ENCODE results near the gene ZDHHC8.

ZDHHC8 gene

DNA sequence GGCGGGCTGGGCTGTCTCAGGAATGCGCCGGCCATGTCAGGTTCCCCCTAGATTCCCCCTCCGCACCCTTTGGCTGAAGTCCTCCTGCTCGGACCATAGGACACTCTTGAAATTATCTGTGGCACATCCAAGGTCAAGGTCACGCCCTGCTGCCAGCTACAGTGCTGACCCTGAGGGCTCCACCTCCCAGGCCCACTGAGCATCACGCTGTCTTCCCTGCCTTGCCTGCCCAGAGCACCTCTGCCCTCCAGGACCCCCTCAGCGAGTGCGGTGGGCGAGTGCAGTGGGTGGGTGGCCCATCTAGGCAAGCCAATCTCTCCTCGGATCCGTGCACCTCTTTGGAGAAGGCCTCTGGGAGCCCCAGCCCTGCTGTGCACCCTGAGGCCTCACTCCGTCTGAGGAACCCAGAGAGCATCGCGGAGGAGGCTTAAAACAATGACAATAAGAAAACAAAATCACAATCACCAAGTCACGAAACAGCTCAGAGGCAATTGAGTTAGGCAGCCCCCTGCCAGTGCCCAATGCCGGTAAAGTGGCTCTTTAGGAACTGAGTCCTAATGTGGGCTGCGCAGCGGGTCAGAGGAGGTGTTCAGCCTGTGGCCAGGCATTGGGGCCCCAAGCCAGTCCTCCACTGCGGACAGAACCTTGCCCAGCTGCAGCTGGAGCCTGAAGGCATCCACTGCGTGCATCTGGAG is 45.8 kb downstream of the ZDHHC8 start:
- DNase-seq (ENCODE audit: low spot score), result no peak
- FAIRE-seq, result no peak

DNA sequence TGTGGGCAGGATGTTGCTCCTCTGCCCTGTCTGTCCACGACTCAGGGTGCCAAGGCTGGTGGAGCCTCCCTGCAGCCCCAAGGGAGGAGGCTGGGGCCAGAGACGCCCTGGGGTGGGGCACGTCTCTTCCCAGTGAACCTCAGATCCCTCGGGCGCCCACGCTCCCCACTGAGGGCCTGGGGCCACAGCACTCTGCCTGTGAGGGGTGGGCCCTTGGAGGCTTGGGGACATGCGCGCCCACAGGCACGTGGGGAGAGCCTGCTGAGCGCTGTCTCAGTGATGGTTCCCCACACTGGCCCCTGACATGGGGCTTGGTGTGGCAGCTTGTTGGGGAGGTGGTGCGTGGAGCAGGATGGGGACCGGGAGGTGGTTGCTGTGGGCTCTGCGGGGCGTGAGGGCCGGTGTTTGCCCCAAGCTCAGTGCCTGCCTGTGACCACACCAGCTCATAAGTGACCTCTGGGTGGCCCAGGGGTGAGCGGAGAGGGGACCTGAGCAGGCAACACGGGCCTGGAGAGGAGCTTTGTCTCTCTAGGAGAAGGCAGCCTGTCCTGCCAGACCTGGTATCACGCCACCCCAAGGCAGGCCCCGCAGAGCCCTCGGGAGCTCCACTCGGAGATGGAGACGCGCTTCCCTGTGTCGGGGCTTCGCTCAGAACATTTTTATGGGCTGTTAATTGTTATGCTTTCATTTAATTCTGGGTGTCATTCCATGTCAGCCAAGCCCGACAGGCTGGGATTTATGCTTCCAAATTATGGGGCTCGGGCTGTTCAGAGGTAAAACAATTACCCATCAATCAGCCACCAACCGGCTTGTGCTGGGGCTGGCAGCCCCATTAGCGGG is 46.7 kb downstream of the ZDHHC8 start:
- FAIRE-seq, result no peak
- no peak for DNase-seq (ENCODE audit: low spot score)

DNA sequence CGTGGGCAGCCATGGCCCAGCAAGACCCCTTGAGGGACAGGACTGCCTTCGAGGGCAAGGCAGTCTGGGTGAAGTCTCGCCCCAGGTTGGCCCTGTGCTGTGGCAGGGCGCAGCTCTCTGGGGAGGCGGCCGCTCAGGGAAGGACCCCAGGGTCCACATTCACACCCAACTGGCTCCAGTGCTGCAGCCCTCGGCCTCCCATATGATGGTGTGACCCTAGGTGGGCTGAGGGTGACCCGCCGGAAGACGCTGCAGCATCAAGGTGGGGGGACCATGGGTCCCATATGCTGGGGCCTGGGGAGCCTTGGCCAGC is 47.3 kb downstream of the ZDHHC8 start:
- DNase-seq (ENCODE audit: low spot score) (no peak), FAIRE-seq (no peak)

DNA sequence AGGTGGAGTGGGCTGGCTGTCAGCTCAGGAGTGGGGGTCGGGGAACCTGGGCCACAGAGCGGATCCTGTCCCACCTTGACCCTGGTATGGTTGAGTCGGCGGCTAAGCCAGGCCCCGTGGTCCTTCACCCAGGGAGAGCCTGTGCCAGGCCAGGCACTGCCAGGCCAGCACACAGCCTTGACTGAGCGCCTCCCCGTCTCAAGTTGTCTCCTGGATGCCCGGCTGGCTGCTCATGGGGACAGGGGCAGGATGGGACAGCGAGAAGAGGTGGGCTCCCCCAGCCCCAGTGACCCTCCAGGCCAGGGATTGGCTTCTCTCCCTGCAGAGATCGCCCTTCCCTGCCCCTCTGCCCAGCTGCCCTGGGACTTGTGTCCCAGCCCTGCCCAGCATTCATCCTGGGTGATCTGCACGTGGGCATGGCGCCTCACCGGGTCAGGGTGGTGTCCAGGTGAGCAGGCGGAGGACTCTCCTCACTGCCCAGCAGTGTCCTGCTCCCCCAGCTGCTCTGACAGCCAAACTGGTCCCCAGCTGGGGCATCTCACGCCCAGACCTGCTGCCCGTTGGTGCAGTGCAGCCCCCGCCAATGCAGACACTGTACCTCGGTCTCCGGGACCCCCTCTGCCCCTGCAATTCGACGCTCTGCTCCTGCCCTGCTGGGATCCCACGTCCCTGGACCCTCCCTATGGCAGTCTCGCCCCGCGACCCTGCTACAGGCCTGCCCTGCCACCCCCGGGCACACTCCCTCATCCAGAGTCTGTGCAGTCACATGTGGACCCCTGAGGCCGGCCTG is 48.0 kb downstream of the ZDHHC8 start:
- DNase-seq (ENCODE audit: low spot score) (no peak), FAIRE-seq (no peak)

DNA sequence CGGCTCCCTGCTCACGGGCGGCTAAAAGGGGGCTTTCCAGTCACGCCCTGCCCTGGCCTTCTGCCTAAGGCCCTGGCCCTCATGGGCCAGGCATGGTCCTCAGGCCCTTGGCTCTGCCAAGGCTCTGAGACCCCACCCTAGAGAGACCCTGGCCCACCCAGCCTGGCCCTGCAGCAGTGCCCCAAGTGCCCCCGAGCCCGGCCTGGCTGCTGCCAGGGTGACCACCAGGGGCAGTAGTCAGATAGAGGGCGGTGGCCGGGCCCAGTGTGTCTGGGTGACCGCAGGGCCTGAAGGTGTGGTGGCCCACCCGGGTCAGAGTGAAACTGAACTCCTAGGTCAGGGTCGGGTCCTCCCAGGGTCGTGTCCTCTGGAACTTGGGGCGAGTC is 48.6 kb downstream of the ZDHHC8 start:
- no peak for DNase-seq (ENCODE audit: low spot score)
- FAIRE-seq, result no peak

DNA sequence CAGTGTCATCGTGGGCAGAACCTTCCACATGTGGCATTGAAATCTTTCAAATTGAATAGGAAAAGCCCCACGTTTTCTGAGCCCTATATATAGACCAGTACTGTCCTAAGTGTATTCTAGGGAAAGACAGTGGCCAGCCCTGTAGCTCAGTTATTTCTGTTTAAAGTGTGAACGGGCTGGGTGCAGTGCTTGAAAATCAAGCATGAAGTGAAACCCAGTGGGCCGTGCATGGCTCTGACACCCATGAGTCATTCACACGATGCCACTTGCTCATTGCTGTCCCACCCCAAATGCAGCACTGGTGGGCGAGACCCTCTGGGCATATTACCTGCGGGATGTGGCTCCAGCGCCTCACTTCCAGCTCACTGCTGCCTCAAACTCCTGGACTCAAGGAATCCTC is 49.0 kb downstream of the ZDHHC8 start:
- no peak for FAIRE-seq
- no peak for DNase-seq (ENCODE audit: low spot score)

DNA sequence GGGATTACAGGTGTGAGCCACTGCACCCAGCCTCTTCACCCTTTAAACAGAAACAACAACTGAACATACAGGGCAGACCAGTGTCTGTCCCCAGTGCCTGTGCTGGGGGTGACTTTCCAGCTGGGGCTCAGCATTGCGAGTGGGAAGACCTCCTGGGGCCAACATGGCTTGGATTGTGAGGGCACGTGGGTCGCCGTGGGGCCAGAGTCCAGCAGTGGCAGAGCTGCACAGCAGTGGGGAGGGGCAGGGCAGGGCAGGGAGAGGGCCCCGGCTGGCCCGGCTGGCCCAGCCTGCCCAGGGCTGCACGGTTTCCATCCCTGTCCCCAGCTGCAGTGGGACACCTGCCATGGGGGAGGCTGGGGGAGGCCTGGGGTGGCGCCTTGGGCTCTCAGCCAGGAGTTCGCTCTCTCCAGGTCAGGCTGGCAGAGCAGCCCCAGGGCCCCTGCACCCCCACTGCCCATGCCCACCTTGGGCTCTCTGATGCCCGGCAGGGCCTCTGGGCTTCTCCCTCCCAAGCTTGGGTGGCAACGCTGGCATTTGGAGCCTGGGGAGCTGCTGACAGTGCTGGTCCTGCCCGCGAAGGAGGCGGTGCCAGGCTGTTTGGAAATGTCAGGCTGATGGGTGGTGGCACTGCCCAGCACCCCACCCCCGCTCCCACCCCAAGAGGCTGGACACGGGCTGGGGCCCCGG is 49.7 kb downstream of the ZDHHC8 start:
- FAIRE-seq, result no peak

DNA sequence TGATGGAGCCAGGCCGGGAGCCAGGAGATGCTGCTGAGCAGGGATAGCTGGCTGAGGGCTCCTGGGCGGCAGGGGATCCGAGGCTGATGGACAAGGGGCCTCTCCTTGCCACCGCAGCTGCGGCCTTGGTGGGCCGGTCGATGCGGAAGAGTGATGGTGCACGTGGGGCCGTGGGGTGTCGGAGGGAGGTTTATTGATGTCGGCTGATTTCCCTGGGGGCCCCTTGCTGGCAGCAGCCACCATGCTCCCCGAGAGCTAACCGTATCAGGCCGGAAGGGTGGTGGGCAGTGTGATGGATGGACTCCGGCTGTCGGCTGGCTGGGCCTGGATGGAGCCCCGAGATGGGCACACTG is 50.3 kb downstream of the ZDHHC8 start:
- FAIRE-seq (no peak), DNase-seq (ENCODE audit: low spot score) (no peak)

More for the DNA sequence above, 49.7 kb downstream of the ZDHHC8 start:
- DNase-seq (ENCODE audit: low spot score), result no peak

DNA sequence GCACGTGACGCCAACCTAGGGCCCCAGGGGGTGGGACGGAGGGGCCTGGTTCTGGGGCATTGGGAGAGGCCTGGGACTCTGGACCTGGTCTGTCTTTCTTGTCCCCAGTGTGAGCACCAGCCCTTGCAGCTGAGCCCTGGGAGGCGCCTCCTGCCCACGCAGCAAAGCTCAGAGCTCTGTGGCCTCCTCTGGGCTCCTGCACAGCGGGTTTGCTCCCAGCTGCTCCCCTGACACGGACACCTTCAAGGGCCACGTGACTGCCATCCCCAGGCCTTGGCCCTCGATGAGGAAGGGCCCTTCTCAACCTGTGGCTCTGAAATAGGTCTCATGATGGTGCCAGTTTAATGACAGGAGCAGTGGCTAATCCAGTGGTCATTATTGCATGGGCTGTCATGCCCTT is 50.8 kb downstream of the ZDHHC8 start:
- FAIRE-seq, result no peak
- no peak for DNase-seq (ENCODE audit: low spot score)

DNA sequence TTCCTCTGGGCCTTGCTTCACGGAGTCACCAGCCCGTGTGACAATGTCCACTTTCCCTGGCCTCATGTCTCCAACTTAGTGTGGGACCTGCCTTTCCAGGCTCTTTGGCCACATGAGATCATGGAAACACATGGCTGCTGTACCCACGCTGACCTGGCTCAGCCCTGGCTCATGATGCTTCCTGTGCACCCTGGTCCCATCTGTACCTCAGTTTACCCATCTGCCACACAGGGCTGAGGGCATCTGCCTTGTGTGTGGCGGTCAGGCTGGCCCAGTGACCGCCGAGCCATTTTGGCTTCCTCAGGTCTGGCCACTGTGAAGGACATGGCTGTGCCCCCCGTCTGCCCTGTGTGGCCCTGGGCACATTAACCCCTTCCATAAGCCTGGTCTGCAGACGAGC is 51.5 kb downstream of the ZDHHC8 start:
- no peak for FAIRE-seq
- no peak for DNase-seq (ENCODE audit: low spot score)

DNA sequence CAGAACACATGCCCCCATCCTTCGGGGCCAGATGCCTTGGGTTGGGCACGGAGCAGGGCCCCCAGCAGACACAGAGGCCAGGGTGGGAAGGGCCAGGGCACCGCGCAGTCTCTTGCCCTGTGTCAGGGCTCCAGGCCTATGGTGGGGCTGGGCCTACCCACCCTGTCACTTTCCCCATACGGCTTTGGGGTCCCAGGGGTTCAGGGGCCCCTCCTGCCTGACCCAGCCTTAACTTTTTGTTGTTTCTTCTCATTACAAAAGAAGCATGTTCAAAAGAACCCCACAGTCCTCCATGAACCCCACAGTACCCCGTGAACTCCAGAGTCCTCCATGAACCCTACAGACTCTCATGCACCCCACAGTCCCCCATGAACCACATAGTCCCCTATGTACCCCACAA is 52.2 kb downstream of the ZDHHC8 start:
- FAIRE-seq (no peak), DNase-seq (ENCODE audit: low spot score) (no peak)

DNA sequence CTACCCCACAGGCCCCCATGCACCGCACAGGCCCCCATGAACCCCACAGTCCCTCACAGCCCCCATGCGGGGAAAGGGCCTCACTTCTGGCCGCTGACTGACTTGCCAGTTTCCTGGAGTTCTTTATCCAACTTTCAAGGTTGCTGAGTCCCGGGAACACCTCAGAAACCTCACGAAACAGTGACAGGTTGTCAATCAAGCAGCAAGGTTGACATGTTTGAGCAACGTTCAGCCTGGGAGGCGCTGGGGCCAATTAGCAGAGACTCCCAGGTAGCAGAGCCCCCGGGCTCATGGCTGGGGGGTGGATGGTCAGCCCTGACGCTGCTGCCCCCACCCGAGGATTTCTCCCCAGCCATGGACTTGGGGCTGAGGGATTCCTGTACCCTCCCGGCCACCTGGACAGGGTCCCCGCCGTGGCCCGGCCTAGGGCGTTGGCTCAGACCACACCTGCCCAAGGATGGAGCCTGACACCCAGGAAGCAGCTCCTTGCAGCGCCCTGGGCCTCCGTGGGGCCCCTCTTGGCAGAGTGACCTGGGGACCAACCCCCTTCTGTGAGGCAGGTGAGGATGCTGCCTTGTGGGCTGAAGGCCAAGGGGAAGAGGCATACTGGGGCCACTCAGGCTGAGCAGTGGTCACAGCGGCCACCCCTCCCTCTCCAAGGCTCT is 53.0 kb downstream of the ZDHHC8 start:
- no peak for FAIRE-seq
- DNase-seq (ENCODE audit: low spot score), result no peak

DNA sequence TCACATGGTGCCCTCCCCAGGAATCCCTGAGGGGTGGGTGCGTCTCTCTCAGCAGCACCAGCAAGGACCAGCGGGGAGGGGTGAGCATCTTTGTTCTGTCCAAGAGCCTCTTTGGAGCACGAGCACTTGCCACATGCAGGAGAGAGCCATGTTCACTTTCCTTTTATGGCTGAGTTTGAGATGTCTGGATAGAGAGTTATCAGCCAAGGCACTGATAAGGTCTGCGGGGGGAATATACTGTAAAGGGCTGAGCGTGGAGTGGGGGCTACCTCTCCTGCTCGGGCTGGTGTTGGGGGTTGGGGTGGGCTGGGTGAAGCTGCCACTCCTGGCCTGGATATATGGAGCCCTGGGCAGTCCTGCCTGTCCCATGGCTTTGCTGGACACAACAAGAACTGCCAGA is 54.1 kb downstream of the ZDHHC8 start:
- DNase-seq (ENCODE audit: low spot score) (no peak), FAIRE-seq (no peak)

DNA sequence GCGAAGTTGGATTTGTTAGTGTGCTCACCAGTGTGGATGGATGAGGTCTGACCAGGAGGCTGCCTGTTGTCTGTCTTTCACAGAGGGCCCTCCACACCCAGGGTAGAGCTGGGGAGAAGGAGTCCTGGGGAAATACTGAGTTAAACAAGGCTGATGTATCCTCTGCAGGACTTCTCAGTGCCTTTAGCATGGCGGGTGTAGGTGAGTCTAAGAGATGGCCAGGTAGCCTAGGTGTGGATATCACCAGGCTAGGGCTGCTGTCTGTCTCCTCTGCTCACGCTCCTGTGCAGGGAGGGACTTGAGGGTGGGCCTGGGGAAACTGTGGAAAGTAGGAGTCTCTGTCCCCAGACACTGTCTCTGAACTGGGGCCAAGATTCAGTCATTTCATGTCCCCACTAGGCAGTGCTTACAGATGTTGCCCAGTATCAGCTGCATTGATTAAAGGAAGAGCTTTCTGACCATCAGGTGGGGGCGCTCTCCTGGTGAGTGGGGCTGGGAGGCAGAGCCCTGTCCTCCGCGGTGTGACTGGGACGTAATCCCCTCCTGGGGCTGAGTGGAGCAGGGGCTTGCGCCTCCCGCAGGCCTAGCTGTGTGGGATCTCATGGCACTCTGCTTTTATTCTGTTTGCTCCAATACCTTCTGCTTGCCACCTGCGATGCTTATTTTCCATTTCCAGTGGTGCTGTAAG is 54.7 kb downstream of the ZDHHC8 start:
- FAIRE-seq (no peak), DNase-seq (ENCODE audit: low spot score) (no peak)

DNA sequence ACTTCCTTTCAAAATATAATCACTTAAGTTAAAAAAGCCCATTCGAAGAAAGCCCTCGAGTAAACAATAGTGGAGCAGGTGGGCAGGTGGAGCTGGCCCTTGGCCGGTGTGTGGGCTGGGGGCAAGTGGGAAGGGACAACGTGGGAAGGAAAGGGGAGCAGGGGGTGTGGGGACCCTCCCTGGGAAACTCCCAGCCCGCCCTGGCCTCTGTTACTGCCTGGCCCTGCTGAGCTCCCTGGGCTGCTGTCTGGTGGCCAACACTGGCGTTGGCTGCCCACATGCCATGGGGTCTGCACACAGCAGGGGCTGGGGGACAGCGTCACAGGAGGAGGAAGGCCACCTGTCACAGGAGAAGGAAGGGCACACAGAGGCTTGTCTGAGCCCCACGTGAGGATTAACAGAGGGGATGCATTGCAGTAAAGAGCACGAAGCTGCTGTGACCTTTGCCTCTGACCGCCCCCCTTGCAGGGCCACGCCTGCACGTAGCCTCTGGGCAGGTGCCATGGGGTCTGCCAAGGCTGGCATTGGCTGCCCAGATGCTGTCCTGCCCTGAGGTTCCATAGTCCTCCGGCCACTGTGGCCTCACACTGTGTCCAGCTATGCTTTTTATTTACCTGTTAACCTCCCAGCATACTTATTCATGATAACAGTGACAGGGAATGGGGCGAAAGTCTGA is 55.4 kb downstream of the ZDHHC8 start:
- DNase-seq (ENCODE audit: low spot score), result no peak
- no peak for FAIRE-seq

DNA sequence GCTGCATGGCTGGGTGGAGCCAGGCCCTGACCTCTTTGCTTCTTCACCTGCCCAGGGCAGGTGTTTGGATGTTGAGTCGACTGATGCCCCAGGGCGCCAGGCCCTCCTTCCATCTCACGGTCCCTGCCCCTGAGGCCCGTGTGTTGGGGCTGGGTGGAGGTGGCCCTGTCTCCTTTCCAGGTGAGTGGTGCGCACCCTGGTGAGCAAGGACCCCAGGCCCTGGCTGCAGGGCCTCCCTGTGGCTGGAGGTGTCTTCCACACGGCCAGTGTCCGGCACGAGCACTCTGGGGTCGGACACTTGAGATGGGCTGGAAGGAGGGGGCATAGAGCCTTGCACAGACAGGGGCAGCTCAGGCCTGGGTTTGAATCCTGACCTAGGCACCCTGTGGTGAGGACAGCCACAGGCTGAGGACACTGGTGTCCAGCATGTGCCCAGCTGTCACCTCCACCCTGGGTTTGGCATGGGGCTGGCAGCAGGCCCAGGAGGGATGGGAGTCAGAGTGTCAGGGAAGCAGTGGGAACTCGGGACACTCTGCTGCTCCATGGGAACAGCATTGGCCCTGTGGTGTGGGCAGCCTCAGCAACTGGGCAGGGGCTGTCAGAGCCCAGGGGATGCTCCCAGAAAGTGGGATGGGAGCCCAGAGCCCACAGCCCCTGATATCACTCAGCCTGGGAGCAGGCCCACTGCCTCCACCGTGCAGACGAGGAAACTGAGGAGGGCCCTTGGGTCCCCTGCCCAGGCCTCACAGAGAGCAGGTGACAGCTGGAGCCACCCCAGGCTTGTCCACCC is 56.4 kb downstream of the ZDHHC8 start:
- no peak for FAIRE-seq
- no peak for DNase-seq (ENCODE audit: low spot score)

DNA sequence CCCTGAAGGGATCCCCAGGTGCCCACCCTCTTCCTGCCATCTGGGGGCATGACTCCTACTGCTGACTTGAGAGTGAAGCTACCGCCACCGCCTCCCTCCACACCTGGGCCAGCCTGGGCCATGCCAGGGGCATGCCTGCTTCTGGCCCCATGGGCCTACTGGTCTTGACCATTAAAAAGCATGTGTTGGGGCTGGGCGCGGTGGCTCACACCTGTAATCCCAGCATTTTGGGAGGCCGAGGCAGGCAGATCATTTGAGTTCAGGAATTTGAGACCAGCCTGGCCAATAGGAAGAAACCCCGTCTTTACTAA is 56.9 kb downstream of the ZDHHC8 start:
- FAIRE-seq, result no peak
- no peak for DNase-seq (ENCODE audit: low spot score)

DNA sequence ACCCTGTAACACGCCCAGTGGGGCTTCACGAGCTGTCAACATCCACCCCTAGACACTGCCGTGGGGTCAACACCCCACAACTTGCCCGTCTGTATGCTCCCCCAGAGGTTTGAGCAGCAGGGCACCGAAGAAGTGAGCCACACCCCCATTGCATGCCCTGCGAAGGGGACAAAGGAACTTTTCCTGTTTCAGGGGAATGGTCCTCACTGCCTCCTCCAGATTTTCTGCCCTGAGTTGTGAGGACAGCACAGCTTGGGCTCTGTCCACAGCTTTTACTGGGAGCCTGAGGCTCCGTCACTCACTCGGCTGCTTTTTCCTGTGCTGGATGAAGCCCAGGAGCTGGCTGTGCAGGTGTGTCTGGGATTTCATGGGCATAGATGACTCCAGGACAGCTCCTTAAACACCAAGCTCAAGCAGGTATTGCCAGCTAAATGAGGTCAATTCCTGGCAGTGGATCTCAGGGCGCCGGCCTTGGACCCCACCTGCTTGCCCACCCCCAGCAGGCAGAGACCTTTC is 59.5 kb downstream of the ZDHHC8 start:
- no peak for FAIRE-seq

DNA sequence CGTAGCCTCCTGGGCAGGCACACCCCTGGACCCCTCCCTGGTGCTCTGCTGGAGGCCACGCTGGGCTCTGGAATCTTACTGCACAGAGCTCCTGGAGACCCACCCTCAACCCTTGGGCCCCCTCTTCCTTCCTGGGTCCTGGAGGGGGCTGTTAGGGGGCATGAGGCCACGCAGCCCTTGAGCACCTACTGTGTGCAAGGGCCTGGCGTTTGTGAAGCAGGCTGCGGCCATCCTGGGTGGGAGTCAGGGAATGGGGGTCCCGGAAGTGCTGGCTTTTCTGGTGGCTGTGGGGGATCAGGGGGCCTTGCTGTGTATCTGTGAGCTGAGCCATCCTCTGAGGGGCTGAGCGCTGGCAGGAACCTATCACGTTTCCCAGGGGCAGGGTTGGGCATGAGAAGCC is 60.2 kb downstream of the ZDHHC8 start:
- DNase-seq (ENCODE audit: low spot score) (no peak), FAIRE-seq (no peak)

More for the DNA sequence above, 59.5 kb downstream of the ZDHHC8 start:
- DNase-seq (ENCODE audit: low spot score), result no peak
